Endothelial cell (in vitro differentiated cells): ENCODE measurements around the gene DCDC2C. TPM values are rescaled to one million over a fixed set of nuclear protein-coding genes. Genes with fewer than 3 reads are reported as not detected.

ENCODE experiments used
- DNase-seq: peaks from one replicate; pipeline ENCODE4 v3.0.0; 2021; ENCODE audit warnings: low spot score
- H3K27ac Mint-ChIP-seq: one replicate; pipeline ENCODE4 v1.8.0; 2021; ENCODE audit warnings: mixed read lengths, inconsistent platforms; ENCODE audit not compliant: unreplicated experiment
- H3K27me3 Mint-ChIP-seq: one replicate; pipeline ENCODE4 v1.8.0; 2021; ENCODE audit warnings: mild to moderate bottlenecking, moderate library complexity, mixed read lengths, inconsistent platforms; ENCODE audit not compliant: unreplicated experiment
- H3K36me3 Mint-ChIP-seq: one replicate; pipeline ENCODE4 v1.8.0; 2021; ENCODE audit warnings: mild to moderate bottlenecking, low read depth, mixed read lengths, inconsistent platforms; ENCODE audit not compliant: unreplicated experiment
- H3K4me1 Mint-ChIP-seq: one replicate; pipeline ENCODE4 v1.8.0; 2021; ENCODE audit warnings: mild to moderate bottlenecking, mixed read lengths, inconsistent platforms; ENCODE audit not compliant: unreplicated experiment
- H3K4me3 Mint-ChIP-seq: one replicate; pipeline ENCODE4 v1.8.0; 2021; ENCODE audit warnings: mild to moderate bottlenecking, mixed read lengths, inconsistent platforms; ENCODE audit not compliant: unreplicated experiment
- H3K9me3 Mint-ChIP-seq: one replicate; pipeline ENCODE4 v1.8.0; 2021; ENCODE audit warnings: mixed read lengths, inconsistent platforms; ENCODE audit not compliant: unreplicated experiment
- CTCF ChIP-seq: fragments of 200-600 bp; sonication (generic); IDR thresholded peaks from one replicate; pipeline ENCODE4 v1.5.0; 2021; ENCODE audit warnings: antibody characterized with exemption; ENCODE audit not compliant: unreplicated experiment
- total RNA-seq: library from RNA; stranded (reverse); fragmentation: NEBNext Ultra II Directional; extraction: Animal tissue kit (Norgen Biotek cat#: 25700); gene quantifications from one replicate; pipeline ENCODE4 v1.2.1, GENCODE V29; 2021; ENCODE audit not compliant: unreplicated experiment

Gene DCDC2C
- total RNA-seq, 1 donor from 2014 or later, result not detected

GRCh38 chr2:3762771-3763447, 59.5 kb downstream of the DCDC2C start:
- Mint-ChIP-seq H3K9me3 (no peaks in the 10 kb centered on the region), H3K27me3 (peaks cover 8% of the 10 kb centered on the region), H3K36me3 (peaks cover 3% of the 10 kb centered on the region), H3K27ac (no peak overlapping the region), H3K4me3 (no peak overlapping the region), H3K4me1 (no peaks in the 10 kb centered on the region)
- no peak for DNase-seq
- TF ChIP-seq CTCF, result no peak

- H3K4me3 Mint-ChIP-seq, result no peak overlapping the region
- H3K4me1 Mint-ChIP-seq, result no peaks in the 10 kb centered on the region
- H3K27me3 Mint-ChIP-seq, result peaks cover 8% of the 10 kb centered on the region
- no peak for DNase-seq
- peaks cover 3% of the 10 kb centered on the region for H3K36me3 Mint-ChIP-seq
- no peak for TF ChIP-seq CTCF
- H3K27ac Mint-ChIP-seq, result no peak overlapping the region
- peaks cover 5% of the 10 kb centered on the region for H3K9me3 Mint-ChIP-seq
These were observed 63.4 kb downstream of the DCDC2C start for GRCh38 chr2:3766824-3767223.

- Mint-ChIP-seq H3K36me3 (no peaks in the 10 kb centered on the region), H3K4me3 (no peak overlapping the region), H3K27ac (no peak overlapping the region), H3K27me3 (peaks cover 7% of the 10 kb centered on the region), H3K9me3 (peaks cover 5% of the 10 kb centered on the region), H3K4me1 (no peaks in the 10 kb centered on the region)
- no peak for TF ChIP-seq CTCF
- no peak for DNase-seq
These were observed 65.8 kb downstream of the DCDC2C start for GRCh38 chr2:3768960-3769765.

- DNase-seq, result no peak
- H3K4me1 Mint-ChIP-seq, result no peaks in the 10 kb centered on the region
- H3K4me3 Mint-ChIP-seq, result no peak overlapping the region
- peaks cover 5% of the 10 kb centered on the region for H3K9me3 Mint-ChIP-seq
- TF ChIP-seq CTCF, result no peak
- H3K36me3 Mint-ChIP-seq, result no peaks in the 10 kb centered on the region
- peaks cover 7% of the 10 kb centered on the region for H3K27me3 Mint-ChIP-seq
- H3K27ac Mint-ChIP-seq, result no peak overlapping the region
These were observed 66.4 kb downstream of the DCDC2C start for GRCh38 chr2:3769766-3770165.
